Smooth muscle cell of bladder (primary cell): ENCODE measurements around the gene CCDC61. TPM values are rescaled to one million over a fixed set of nuclear protein-coding genes. Genes with fewer than 3 reads are reported as not detected.

Experiments
- total RNA-seq: library from RNA; depleted of rRNA; stranded (reverse); fragments of >200 nt; gene quantifications from 2 replicates; pipeline ENCODE4 v1.2.3, GENCODE V29; 2014

CCDC61 gene
- total RNA-seq, result 5.7 and 7.2 TPM in 2 replicates

GRCh38 chr19:45994998-45995714, at the start of gene CCDC61:
Gene CCDC61 (plus strand): TSS chr19:45995467. CDS start chr19:46003019, 7,552 bp downstream.

GRCh38 chr19:45973553-45974338, 21.5 kb upstream of the CCDC61 start, which contains the start of gene NOVA2:
Gene NOVA2 (minus strand): TSS chr19:45973865. CDS start chr19:45973351, 514 bp downstream.

GRCh38 chr19:46022431-46023310, 27.4 kb downstream of the CCDC61 start, which contains the start of gene PGLYRP1:
Gene PGLYRP1 (minus strand): TSS chr19:46023053. CDS start chr19:46023021, 32 bp downstream.

GRCh38 chr19:46040952-46041500, 45.8 kb downstream of the CCDC61 start, which contains the start of gene IGFL4:
Gene IGFL4 (minus strand): TSS chr19:46041002. CDS start chr19:46040962, 40 bp downstream.

Other genes with a start within 250 kb of the CCDC61 start
- gene SIX5, start 226.2 kb upstream of the CCDC61 start, total RNA-seq, result 6.8 and 8.0 TPM in 2 replicates
- gene DMPK, start 213.0 kb upstream of the CCDC61 start, total RNA-seq, result 28.0 and 70.8 TPM in 2 replicates
- gene DMWD, start 202.6 kb upstream of the CCDC61 start, total RNA-seq, result 20.2 and 27.5 TPM in 2 replicates
- 0.09 and 0.14 TPM in 2 replicates for gene RSPH6A, start 180.2 kb upstream of the CCDC61 start, total RNA-seq
- 24.5 and 32.4 TPM in 2 replicates for gene SYMPK, start 132.3 kb upstream of the CCDC61 start, total RNA-seq
- gene FOXA3, start 131.1 kb upstream of the CCDC61 start, total RNA-seq, result not detected in 2 replicates
- gene IRF2BP1, start 109.3 kb upstream of the CCDC61 start, total RNA-seq, result 18.6 and 22.7 TPM in 2 replicates
- gene MYPOP, start 92.9 kb upstream of the CCDC61 start, total RNA-seq, result 0.85 and 0.92 TPM in 2 replicates
- gene NANOS2, start 80.7 kb upstream of the CCDC61 start, total RNA-seq, result not detected in 2 replicates
- under 0.01 TPM in 2 replicates for gene NOVA2, start 21.6 kb upstream of the CCDC61 start, total RNA-seq
- gene PGLYRP1, start 27.6 kb downstream of the CCDC61 start, total RNA-seq, result not detected in 2 replicates
- gene IGFL4, start 45.5 kb downstream of the CCDC61 start, total RNA-seq, result not detected in 2 replicates
- not detected in 2 replicates for gene IGFL3, start 129.2 kb downstream of the CCDC61 start, total RNA-seq
- not detected in 2 replicates for gene IGFL2, start 152.8 kb downstream of the CCDC61 start, total RNA-seq
- gene IGFL1, start 234.3 kb downstream of the CCDC61 start, total RNA-seq, result not detected in 2 replicates